Stimulated activated CD8-positive, alpha-beta memory T cell treated with anti-CD3 and anti-CD28 coated beads, Interleukin-7, amount 100 ng/mL, for 1 hour (primary cell): ENCODE results near the gene PRR27.
"Not testable (repeated sequence)": the region's sequence is repeated elsewhere in the genome, so short reads cannot be mapped to it uniquely, and the experiment has no call there.

Experiments
- DNase-seq, 2 donors: peaks; one replicate each; pipeline ENCODE4 v3.0.0-alpha.2; 2020; ENCODE audit warnings: low read depth in 2 of 2

Gene PRR27

GRCh38 chr4:70197842-70198241, 43.8 kb downstream of the PRR27 start:
- DNase-seq: no peak

- no peak for DNase-seq
These were observed 49.6 kb downstream of the PRR27 start for GRCh38 chr4:70203601-70204000.

GRCh38 chr4:70212752-70213151, 58.7 kb downstream of the PRR27 start:
- not testable (repeated sequence) for DNase-seq
